CMK (cell line): ENCODE results near the gene TLN1.

Experiments
- DNase-seq: peaks from one replicate; pipeline ENCODE4 v3.0.0-alpha.2; 2010; ENCODE audit warnings: low read depth

Gene TLN1

DNA sequence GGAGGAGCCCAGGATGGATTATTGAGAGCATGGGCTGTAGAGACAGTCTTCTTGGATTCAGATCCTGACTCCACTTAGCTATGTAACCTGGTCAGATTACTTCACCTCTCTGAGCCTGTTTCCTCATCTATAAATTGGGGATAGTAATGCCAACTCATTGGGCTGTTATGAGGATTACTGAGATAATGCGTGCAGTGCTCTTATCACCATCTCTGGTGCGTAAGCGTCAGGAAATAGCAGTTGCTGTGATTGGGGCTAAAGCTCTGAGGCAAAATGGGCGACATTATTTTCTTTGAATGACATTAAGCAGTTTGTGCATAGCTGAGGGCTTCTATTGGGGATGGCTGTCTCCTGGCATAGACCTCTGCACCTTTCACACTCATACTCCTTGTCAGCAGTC lies 23.1 kb upstream of the TLN1 start:
- no peak for DNase-seq

DNA sequence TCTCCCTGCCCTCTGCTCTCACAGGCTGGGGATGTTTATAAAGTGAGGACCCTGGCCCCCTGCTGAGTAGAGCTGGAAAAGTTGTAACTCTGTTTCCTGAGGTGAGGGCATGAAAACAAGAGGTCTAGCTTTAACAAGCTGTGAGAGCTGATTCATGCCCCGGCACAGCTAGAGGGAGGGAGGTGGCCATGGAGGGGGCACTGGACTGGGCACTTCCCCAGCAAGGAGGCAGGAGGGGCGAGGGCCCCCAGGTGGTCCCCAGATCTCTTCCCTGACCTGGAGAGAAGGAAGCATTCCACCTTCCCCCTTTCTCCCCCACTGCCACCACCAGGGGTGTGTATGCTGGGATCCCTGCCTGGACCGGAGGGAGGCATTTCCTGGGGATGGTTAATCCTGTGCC lies 22.3 kb upstream of the TLN1 start, which contains the start of gene MSMP:
Gene MSMP (minus strand): TSS at position 13 of the 400 bp plus-strand sequence. CDS start 147 bp downstream, outside the sequence.
- DNase-seq: no peak

DNA sequence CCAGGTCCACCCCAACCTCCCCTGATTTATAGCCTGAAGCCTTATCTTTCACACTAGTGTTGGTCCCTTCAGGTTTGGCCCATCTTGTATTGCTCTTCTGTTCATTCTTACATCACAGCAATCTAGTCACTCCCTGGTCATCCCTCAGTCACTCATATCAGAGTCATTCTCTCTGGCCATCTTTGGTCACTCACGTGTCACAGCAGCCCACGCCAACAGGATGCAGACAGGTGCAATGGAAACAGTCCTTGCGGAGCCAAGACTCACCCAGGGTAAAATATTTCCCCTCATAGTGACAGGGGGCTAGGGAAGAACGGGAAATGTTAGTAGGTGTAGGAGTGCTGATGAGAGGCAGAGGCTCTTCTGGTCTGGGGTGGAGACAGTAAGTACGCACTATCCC lies 21.5 kb upstream of the TLN1 start:
- DNase-seq: no peak

DNA sequence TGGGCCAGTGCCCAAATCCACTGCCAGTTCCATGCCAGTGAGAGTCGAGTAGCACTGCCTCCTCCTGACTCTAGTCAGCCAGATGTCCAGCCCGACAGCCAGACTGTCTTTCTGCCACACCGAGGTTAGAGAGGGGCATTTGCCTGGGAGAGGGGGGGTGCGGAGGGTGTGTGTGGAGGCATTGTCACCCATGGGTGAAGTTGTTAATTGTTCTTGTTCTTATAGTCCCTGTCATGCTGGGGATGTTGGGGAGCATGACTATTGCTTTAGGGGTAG lies 18.2 kb upstream of the TLN1 start:
- DNase-seq: no peak

DNA sequence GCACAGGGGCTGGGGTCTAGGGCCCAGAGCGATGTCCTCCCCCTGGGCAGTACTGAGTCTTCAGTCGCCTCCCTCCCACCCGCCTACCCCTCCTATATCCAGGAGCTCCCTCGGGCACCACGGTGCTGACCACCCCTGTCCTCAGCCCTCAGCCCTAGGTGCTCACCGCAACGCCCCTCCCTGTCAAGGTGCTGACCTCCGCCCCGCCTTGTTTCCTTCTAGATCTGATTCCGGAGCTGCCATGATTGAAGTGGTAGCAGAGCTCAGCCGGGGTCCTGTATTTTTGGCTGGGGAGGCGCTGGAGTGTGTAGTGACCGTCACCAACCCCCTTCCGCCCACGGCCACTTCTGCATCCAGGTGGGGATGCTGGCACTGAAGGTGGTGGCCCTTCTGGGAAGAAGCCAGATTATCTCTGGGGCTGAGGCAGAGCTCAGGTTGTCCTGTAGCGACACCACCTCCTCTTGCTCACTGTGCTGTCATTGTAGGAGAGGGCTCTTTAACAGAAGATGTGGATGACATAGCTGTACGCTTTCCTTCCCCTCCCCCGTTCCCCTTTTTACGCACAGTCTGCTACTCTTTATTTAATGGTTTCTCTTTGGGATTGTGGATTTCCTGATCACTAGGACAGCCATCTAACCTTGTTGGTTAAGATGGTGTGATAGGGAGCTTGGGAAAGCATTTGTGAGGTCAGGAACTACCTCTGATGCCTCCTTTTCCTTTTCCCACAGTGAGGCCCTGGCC lies 17.7 kb upstream of the TLN1 start:
- DNase-seq: no peak

DNA sequence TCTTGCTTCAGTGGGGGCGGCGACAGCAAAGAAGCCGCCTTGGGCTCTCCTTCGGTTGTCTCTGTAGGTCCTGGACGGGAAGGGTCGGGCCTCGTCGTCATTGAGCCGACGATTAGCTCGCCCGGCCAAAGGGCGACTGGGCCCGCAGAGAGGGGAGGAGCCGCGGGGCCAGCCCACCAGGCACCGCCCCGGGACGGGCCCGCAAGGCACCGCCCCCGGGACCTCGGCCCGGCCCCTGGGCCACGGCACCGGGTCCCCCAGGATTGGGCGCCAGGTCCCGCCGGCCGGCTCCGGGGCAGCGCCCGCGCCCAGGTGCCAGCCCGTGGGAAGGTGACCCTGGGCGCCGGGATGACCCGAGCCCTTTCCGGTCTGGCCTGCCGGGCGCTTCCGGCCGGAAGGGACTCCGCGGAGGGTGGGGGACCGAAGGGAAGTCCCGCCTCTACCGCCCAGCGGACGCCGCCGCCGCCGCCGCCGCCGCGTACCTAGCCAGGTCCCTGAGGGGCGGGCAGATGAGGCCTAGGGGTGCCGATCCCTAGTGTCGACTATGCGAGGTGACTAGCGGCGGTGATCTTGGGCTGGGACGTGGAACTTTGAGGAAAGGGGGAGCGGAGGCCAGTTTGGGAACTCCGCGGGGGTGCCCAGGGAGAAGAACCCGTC lies 17.0 kb upstream of the TLN1 start, which contains the start of the genes GBA2 and RGP1:
Gene GBA2 (minus strand): TSS at position 371 of the 657 bp plus-strand sequence. CDS start 524 bp downstream, outside the sequence.
Gene RGP1 (plus strand): TSS at position 430 of the 657 bp plus-strand sequence. CDS start 469 bp downstream, outside the sequence.
- DNase-seq: peak; percentile 60

DNA sequence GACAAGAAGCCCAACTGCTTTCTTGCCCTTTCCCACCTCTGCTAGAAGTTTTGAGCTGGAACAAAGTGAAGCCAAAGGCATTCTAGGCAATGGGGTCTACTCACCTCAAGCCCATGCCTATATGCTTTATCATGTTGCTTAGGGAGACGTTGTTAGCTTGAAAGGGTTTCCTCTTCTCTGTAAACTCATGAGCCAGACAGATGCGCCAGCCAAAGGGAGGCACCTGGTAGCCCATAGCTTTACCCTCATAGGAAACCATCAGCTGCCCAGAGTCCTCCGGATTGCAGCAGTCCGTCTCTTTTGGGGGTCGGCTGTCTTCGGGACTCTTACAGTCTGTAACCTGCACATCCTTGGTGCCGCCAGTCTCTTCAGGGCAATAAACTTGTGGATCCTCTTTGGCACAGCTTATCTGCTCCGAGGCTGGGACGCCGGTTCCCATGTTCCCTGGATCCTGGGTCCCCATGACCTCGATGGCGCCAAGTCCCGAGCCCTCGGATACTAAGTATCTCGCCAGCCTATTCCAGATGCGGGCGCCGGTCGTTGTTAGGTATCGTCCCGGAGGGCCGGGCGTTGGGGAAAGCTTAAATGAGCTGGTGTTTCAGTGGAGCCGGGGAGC lies 16.4 kb upstream of the TLN1 start:
- no peak for DNase-seq

DNA sequence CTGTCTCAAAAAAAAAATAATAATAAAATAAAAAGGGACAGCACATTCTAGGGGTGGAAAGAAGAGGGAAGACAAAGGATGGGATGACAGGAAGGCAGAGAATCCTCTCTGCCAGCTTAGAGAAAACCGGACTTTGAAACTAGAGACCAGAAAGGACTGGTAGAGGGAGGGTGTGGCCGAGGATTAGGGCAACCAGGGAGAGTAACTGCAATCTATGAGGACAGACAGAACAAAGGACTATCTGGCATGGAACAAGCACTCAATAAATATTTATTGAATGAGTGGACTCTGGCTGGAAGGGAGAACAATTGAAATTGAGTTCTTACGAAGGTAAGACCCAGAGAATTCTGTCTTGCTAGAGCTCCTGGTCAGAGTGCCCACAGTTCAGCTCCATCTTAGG lies 14.6 kb upstream of the TLN1 start:
- no peak for DNase-seq

DNA sequence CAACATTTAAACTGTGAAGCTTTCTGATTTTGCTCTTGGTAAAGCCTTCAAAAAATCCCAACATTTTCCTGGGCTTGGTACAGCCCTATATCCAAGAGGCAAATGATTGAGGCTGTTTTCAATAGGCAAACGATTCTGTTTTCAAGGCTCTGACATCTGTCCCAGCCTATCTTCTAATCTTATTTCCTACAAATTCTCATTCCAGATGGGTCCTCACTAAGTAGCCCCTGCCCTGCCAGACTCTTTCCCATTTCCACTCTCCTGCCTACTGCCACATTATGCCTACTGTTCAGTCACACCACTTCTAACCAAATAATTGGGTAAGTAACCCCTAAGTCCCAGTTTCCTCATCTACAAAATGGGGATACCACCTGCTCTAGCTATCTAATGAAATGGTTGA lies 13.6 kb upstream of the TLN1 start:
- no peak for DNase-seq

DNA sequence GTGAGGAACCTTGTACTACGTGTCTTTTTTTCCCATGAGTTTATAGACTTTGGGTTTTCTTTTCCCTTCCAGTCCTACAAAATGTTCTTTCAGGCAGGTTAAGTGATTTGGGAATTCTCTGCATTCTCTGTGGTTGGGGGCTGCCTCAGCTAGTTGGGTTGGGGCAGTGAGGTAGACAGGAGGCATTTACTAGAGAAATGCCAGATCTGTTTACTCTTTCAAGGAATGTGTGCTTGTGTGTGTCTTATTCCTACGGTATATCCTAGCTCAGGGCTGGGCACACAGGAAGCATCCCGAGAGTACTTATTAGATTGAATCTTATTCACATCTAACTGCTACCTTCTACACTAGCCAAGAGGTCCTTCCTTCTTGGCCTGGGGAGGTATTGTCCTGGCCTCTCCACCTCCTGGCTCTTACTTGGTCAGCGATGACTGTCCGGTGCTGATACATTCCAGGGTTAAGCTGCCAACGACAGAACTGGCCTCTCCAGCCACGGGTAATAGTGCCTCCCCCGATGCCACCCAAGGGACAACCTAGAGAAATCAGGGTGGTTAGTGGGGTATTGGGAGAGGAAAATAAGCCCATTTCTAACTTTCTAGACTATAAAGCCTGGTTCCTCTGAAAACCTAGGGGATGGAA lies 12.0 kb upstream of the TLN1 start:
- no peak for DNase-seq

DNA sequence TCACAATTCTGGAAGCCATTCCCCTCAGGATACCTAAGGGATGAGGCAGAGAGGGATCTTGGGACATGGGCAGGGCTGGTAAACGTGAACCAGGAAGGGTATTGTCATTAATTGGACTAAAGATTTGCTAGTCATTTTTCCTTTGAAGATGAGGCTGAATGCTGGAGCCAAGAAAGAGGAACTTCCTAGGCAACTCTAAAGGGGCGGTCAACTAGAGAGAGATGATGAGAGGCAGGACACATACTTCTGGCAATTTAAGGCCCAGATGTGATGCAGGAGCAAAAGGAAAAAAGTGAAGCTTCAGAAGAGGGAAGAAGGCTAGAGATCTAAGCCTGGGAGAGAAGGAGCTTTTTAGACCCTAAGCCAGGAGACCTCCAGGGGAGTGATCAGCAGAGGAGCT lies 11.5 kb upstream of the TLN1 start:
- no peak for DNase-seq

DNA sequence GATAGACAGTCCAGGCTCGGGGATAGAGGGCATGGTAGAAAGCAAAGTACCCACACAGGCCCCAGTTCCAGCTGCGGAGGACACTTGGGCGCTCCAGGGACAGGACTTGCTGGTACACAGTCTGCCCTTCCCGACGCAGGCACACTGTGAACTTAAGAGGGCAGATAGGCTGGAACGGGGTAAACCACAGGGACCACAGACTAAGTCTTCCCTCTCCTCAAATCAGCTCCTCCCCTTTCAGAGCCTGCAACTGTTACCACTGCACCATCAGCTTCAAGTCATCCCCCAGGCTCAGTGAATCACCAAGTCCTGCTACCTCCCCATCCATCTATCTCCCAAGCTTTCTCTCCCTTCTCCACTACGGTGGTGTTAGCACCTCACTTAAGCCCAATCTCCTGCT lies 9.7 kb upstream of the TLN1 start:
- peak; percentile 60 for DNase-seq

DNA sequence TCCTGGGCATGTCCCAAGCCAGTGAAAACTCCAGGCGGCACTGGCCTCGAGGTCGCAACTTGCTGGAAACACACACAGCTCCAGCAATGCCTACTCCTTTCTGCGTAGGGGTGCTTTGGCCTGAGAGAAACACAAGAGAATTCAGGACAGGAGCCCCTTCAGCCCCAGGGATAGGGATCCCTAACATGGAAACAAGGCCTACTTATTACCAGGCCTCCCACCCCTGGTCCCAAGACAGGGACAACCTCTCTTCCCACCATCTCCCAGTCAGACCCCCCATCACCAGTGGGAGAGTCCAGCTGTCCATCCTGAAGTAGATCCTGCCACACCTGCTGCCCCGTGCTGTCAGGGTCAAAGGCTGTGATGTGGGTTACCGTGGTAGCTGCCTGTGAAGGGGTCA lies 8.2 kb upstream of the TLN1 start:
- DNase-seq: no peak

DNA sequence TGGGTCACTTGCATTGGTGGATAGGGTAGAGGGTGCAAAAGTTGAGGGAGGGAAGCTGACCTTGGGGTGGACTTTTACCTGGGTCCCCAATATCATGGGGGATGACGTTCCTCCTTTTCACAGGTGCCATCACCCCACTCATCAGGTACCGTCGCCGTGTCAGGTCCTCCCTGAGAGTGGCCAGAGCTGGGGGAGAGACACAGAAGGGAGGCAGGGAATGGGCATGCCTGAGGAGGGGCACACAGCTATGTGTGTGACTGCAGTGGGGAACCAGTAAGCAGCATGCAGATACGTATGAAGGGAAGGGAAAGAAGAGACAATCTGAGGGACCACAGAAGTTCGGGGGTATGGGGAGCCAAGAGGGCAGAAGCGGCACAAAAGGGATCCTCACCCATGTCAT lies 6.9 kb upstream of the TLN1 start:
- no peak for DNase-seq

DNA sequence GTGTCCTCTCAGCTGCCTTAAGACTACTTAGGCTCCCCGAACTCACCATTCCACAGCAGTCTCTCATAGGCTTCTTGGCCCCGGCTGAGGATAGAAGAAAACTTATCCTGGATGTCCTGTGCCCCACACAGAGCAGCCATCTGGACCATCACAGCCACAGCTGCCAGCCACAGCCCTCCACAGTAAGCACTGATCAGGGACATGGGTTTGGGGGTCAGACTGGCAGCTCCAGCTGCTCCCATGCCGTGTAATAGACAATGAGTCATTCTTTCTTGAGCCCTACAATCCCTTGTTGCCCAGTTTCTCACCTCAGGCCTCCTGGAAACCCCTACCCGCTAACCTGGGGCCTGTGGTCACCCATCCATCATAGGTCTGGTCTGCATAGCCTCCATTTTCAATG lies 6.2 kb upstream of the TLN1 start:
- no peak for DNase-seq

DNA sequence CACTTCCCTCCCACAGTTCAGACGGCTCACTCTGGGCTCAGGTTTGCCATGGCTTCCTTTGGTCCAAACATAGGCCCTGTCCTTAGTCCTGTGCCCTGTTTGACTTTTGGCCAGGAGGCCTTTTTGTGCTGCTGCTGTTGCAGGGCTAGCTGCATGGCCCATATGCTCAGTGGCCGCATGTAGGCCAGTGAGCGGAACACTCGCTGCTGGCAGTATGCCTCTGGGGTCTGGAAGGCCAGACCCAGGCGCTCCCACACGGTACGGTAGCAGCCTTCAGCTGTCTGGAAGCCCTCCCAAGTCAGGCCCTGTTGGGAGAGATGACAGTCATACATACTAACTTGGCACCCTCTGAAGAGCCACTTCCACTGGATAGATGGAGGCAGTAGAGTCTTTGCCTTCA lies 5.1 kb upstream of the TLN1 start:
- no peak for DNase-seq

DNA sequence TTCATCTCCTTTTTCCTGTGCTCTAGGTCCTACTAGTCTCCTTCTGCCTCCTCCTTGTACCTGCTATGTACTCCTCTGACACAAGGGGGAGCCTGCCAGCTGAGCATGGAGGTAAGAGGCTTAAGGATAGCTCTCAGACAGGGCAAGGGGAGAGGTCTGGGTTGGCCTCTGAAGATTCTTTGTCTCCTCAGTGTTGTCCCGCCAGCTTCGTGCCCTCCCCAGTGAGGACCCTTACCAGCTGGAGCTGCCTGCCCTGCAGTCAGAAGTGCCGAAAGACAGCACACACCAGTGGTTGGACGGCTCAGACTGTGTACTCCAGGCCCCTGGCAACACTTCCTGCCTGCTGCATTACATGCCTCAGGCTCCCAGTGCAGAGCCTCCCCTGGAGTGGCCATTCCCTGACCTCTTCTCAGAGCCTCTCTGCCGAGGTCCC lies 4.2 kb upstream of the TLN1 start:
- DNase-seq: peak; percentile 52

DNA sequence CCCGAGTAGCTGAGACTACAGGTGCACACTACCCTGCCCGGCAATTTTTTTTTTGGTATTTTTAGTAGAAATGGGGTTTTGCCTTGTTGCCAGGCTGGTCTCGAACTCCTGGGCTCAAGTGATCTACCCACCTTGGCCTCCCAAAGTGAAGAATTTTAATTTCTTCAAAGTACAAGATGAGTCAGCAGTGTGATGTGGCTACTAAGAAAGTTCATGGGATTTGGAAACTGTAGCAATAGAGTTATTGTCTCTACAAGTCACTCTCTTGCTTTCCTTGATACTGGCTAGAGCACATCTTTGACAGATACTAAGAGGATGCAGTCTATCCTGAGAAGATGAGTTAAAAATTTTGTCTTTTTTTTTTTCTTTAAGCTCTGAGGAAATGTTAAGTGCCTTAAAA lies 2.1 kb upstream of the TLN1 start:
- DNase-seq: no peak

DNA sequence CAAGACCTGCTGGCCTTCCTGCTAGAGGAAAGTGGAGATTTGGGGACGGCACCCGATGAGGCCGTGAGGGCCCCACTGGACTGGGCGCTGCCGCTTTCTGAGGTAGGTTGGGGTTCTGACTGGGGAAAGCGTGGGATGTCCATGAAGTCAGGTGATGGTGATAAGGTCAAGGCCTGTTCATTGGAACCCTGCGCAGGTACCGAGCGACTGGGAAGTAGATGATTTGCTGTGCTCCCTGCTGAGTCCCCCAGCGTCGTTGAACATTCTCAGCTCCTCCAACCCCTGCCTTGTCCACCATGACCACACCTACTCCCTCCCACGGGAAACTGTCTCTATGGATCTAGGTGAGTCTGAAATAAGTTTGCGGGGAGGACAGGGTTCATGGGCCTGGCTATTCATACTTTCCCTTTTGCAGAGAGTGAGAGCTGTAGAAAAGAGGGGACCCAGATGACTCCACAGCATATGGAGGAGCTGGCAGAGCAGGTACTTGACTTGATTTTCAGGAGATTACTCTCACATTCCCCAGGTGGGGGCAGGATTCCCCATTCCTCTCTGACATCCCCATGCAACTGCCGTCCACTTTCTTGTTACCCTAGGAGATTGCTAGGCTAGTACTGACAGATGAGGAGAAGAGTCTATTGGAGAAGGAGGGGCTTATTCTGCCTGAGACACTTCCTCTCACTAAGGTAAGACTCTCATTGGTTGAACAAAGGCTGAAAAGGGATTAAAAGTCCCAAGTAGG lies 976 bp upstream of the TLN1 start:
- no peak for DNase-seq

DNA sequence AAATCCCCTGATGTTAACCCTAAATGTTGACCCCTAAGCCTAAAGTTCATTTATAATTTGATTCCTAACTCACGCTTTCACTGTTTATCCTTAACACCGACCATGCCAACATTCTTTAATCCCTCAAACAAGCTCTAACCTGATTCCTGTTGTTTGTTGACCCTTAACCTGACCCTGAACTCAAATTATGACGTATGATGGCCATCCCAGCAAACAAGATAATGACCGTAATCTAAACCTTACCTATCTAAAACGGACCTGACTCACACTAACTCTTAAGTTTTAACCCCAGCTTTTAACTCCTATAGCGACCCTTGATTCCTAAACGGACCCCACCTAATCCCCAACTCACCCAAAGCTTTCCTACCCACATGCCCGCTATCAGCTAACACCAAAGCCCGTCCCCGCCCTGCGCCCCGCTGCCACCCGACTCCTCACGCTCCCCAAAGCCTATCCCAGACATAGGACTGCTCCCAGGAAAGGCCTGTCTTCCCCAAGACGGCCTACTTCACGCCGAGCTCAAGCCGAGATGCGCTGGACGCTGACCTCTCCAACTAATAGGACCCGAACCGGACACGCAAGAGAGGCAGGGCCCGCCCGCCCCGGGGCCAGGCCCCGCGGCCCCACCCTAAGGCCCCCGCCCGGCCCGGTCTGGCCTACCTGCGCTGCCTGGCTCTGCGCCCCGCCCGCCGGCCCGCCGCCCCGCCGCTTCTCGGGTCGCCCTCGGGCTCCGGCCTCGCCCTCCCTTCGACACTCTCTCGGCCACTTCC lies 395 bp downstream of the TLN1 start:
- DNase-seq: no peak

DNA sequence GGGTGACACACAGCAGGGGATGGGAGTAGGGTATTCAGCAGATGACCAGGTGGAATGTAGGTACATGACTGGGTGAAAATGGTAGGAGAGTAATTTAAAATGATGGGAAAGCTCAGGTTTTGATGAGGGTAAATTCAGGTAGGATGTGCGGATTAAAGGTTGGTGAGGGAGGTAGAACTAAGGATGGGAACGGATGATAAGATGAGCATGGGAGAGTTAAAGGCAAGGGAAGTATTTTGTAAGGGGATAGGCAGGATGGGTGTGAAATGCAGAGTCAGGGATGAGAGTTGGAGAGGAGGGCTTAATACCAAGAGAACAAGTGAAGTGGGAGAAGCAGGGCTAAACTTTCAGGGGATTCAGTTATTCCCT lies 1.5 kb downstream of the TLN1 start:
- DNase-seq: no peak
